ENCODE results near the gene C11orf24. TPM values are rescaled to one million over a fixed set of nuclear protein-coding genes. Genes with fewer than 3 reads are reported as not detected.

C11orf24 gene
- total RNA-seq, 1 experiment from 2014 or later, result 37.7 TPM

GRCh38 chr11:68282141-68282860, 10.5 kb upstream of the C11orf24 start:
- intact Hi-C loops (cut with micrococcal nuclease; ENCODE audit: unreplicated experiment), result no loop called here
- Histone ChIP-seq H3K4me2 (no peak overlapping the region), H3K27me3 (ENCODE audit: insufficient read depth, low read depth) (no peaks in the 10 kb centered on the region; the same call in 1 of the 2 replicates), H3K4me3 (no peak overlapping the region), H3K36me3 (ENCODE audit: low read depth) (no peaks in the 10 kb centered on the region), H3K9me2 (ENCODE audit: insufficient read depth) (no peaks in the 10 kb centered on the region), H4K20me1 (ENCODE audit: insufficient read depth) (no peaks in the 10 kb centered on the region), H3K27ac (no peak overlapping the region), H2AFZ (no peak overlapping the region), H3F3A (ENCODE audit: insufficient read depth, low read depth) (no peaks in the 10 kb centered on the region), H3K9me3 (ENCODE audit: insufficient read depth, low read depth) (no peaks in the 10 kb centered on the region), H3K79me2 (ENCODE audit: low read depth) (no peaks in the 10 kb centered on the region), H3K4me1 (replicated peaks; ENCODE audit: insufficient read depth) (no peaks in the 10 kb centered on the region)
- TF ChIP-seq EZH2 (IDR thresholded peaks at IDR 0.05; ENCODE audit: low read depth) (no peak), CTCF (conservative IDR thresholded peaks at IDR 0.05) (no peak)
- BruUV-seq (replicated peaks), result no TSS peak
- no peak for DNase-seq
- CTCF ChIA-PET, result no interaction called here
- POLR2A ChIA-PET (ENCODE audit: unreplicated experiment), result no interaction called here

- intact Hi-C loops (cut with micrococcal nuclease; ENCODE audit: unreplicated experiment), result no loop called here
- Histone ChIP-seq H3K27me3 (ENCODE audit: insufficient read depth, low read depth) (no peaks in the 10 kb centered on the region; the same call in 1 of the 2 replicates), H3K4me3 (no peak overlapping the region), H3K9me3 (ENCODE audit: insufficient read depth, low read depth) (no peaks in the 10 kb centered on the region), H3K4me1 (replicated peaks; ENCODE audit: insufficient read depth) (no peaks in the 10 kb centered on the region), H2AFZ (no peak overlapping the region), H3F3A (ENCODE audit: insufficient read depth, low read depth) (no peaks in the 10 kb centered on the region), H3K79me2 (ENCODE audit: low read depth) (no peaks in the 10 kb centered on the region), H3K9me2 (ENCODE audit: insufficient read depth) (no peaks in the 10 kb centered on the region), H3K27ac (no peak overlapping the region), H3K4me2 (no peak overlapping the region), H4K20me1 (ENCODE audit: insufficient read depth) (no peaks in the 10 kb centered on the region), H3K36me3 (ENCODE audit: low read depth) (no peaks in the 10 kb centered on the region)
- no peak for DNase-seq
- BruUV-seq (replicated peaks), result no TSS peak
- no peak for TF ChIP-seq EZH2 (IDR thresholded peaks at IDR 0.05; ENCODE audit: low read depth)
- no peak for TF ChIP-seq CTCF (conservative IDR thresholded peaks at IDR 0.05)
- ChIA-PET CTCF (no interaction called here), POLR2A (ENCODE audit: unreplicated experiment) (interaction anchor here (0.7 to 1.0 kb wide), 2 partner anchors 8 to 473 kb away, joined by 3 to 9 read pairs; partner anchors contain the start of gene C11orf24)
These were observed 7.9 kb upstream of the C11orf24 start for GRCh38 chr11:68279676-68280075.

- intact Hi-C loops (cut with micrococcal nuclease; ENCODE audit: unreplicated experiment), result no loop called here
- H4K20me1 ChIP-seq (ENCODE audit: insufficient read depth), result no peaks in the 10 kb centered on the region
- ChIA-PET POLR2A (ENCODE audit: unreplicated experiment) (no interaction called here), CTCF (no interaction called here)
- TF ChIP-seq EZH2 (IDR thresholded peaks at IDR 0.05; ENCODE audit: low read depth), result no peak
- TF ChIP-seq CTCF (conservative IDR thresholded peaks at IDR 0.05), result no peak
- H3K4me1 ChIP-seq (replicated peaks; ENCODE audit: insufficient read depth), result peaks cover 6% of the 10 kb centered on the region; the same call in 1 of the 2 replicates
- no peak for DNase-seq
- H3F3A ChIP-seq (ENCODE audit: insufficient read depth, low read depth), result peaks cover 4% of the 10 kb centered on the region; the same call in 1 of the 2 replicates
- H3K27ac ChIP-seq, result no peak overlapping the region
- no peaks in the 10 kb centered on the region for H3K36me3 ChIP-seq (ENCODE audit: low read depth)
- no peak overlapping the region for H2AFZ ChIP-seq
- H3K27me3 ChIP-seq (ENCODE audit: insufficient read depth, low read depth), result no peaks in the 10 kb centered on the region
- no peak overlapping the region for H3K4me2 ChIP-seq
- no peaks in the 10 kb centered on the region for H3K9me3 ChIP-seq (ENCODE audit: insufficient read depth, low read depth)
- H3K9me2 ChIP-seq (ENCODE audit: insufficient read depth), result no peaks in the 10 kb centered on the region
- 0 out of 2 replicates have a peak, but pooled peaks cover 6% of the 10 kb centered on the region for H3K79me2 ChIP-seq (ENCODE audit: low read depth)
- H3K4me3 ChIP-seq, result no peak overlapping the region
- no TSS peak for BruUV-seq (replicated peaks)
These were observed 5.1 kb upstream of the C11orf24 start for GRCh38 chr11:68276861-68277260.
